Psoas muscle (tissue), 8 donors: ENCODE results near the gene TROAP. TPM values are rescaled to one million over a fixed set of nuclear protein-coding genes. Genes with fewer than 3 reads are reported as not detected.
A peak's percentile ranks its signal among the peaks of the same experiment; 100 is the strongest.

Source experiments
- ATAC-seq, 4 donors: fragments of 200-7000 bp; cut with Tn5 transposase; one replicate each; pipeline ENCODE4 v1.9.1; 2020; ENCODE audit warnings: moderate library complexity in 3 of 4, mild to moderate bottlenecking in 2 of 4
- DNase-seq, 2 donors: peaks; one replicate each; pipeline ENCODE4 v3.0.0-alpha.2; 2020
- H3K27ac ChIP-seq: fragments of 200-600 bp; one replicate; pipeline ENCODE4 v1.8.0; 2022
- H3K27me3 ChIP-seq, 3 donors: fragments of 200-600 bp in 1 of 3; one replicate each; pipeline versions ENCODE4 v1.6.1 to v1.8.0; 2013 to 2022; ENCODE audit warnings: low read length in 2 of 3, mild to moderate bottlenecking in 2 of 3, moderate library complexity in 1 of 3; ENCODE audit not compliant: insufficient read depth in 3 of 3
- H3K36me3 ChIP-seq, 2 donors: fragments of 200-600 bp in 1 of 2; one replicate each; pipeline versions ENCODE4 v1.6.1 to v1.8.0; 2013 to 2022; ENCODE audit warnings: low read depth in 1 of 2, mild to moderate bottlenecking in 1 of 2, moderate library complexity in 1 of 2; ENCODE audit not compliant: insufficient read depth in 1 of 2
- H3K4me1 ChIP-seq: fragments of 200-600 bp; one replicate; pipeline ENCODE4 v1.8.0; 2022
- H3K4me3 ChIP-seq: fragments of 200-600 bp; one replicate; pipeline ENCODE4 v1.8.0; 2022; ENCODE audit warnings: mild to moderate bottlenecking
- H3K9me3 ChIP-seq: fragments of 200-600 bp; one replicate; pipeline ENCODE4 v1.8.0; 2022
- WGBS, 3 donors: extraction: QIAGEN DNeasy Blood & Tissue Kit; methylation state at CpG; one replicate each; pipeline versions ENCODE4 v1.1.6 to v1.1.7; 2013; 5-methylcytosine and 5-hydroxymethylcytosine counted together
- intact Hi-C, 2 donors: fragments of 100-400 bp; cut with DNase I; formaldehyde crosslinking; loops; one replicate each; pipeline versions ENCODE4 v1.11.0 to v1.14.2; 2022
- polyA plus RNA-seq, 3 donors: library from polyadenylated mRNA; stranded (reverse); fragments of 200-250 nt; gene quantifications; one replicate each; pipeline ENCODE4 v1.2.3, GENCODE V29; 2013
- total RNA-seq, 4 donors: library from RNA; stranded (reverse); fragmentation: NEBNext Ultra II Directional in 2 of 4; extraction: Animal tissue kit (Norgen Biotek cat#: 25700) in 2 of 4; gene quantifications; one replicate each; pipeline versions ENCODE4 v1.2.1 to v1.2.4, GENCODE V29; 2021 to 2023
- TF ChIP-seq, protein P1 (sequence below): fragments of 200-600 bp; IDR thresholded peaks from one replicate; pipeline ENCODE4 v1.8.0; 2022; ENCODE audit warnings: antibody characterized with exemption
- donor health status: healthy with polysubstance abuse.
- donor health status: DM: no; HTN: no; CAD: no; lungs with moderate emphysema.
- donor health status: Bipolar disorder and iron deficiency.
- donor health status: healthy.
- donor health status: DM: yes; HTN: yes; CAD: no.
- donor health status: DM: no; HTN: no; CAD: no.
- donor health status: DM: no; HTN: no; CAD: no.
- donor health status: DM: yes; HTN: yes; CAD: no.

Gene TROAP
- total and polyA plus RNA-seq, 7 donors: 0.07 to 0.48 (median 0.36) TPM; not detected in 2

- TF ChIP-seq, protein P1, sequence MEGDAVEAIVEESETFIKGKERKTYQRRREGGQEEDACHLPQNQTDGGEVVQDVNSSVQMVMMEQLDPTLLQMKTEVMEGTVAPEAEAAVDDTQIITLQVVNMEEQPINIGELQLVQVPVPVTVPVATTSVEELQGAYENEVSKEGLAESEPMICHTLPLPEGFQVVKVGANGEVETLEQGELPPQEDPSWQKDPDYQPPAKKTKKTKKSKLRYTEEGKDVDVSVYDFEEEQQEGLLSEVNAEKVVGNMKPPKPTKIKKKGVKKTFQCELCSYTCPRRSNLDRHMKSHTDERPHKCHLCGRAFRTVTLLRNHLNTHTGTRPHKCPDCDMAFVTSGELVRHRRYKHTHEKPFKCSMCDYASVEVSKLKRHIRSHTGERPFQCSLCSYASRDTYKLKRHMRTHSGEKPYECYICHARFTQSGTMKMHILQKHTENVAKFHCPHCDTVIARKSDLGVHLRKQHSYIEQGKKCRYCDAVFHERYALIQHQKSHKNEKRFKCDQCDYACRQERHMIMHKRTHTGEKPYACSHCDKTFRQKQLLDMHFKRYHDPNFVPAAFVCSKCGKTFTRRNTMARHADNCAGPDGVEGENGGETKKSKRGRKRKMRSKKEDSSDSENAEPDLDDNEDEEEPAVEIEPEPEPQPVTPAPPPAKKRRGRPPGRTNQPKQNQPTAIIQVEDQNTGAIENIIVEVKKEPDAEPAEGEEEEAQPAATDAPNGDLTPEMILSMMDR: no peak
- H3K9me3 ChIP-seq: no peaks in the 10 kb centered on the region
- H3K27ac ChIP-seq: no peak overlapping the region
- no peak for ATAC-seq
- H3K36me3 ChIP-seq: no peaks in the 10 kb centered on the region
- H3K27me3 ChIP-seq: peaks cover 0 to 48% (median 34%) of the 10 kb centered on the region in 3 donors
- H3K4me3 ChIP-seq: no peak overlapping the region
- intact Hi-C loops: loop anchor here in 1 of 2 donors (5.0 kb wide), 1 partner anchor 43 kb away; the partner anchor contains the start of gene C1QL4
- DNase-seq: no peak
- WGBS, 3 donors: 57 to 87% (median 74%) methylated on average over 5 of the region's 5 CpGs
- peaks cover 6% of the 10 kb centered on the region for H3K4me1 ChIP-seq
Observed at GRCh38 chr12:49294804-49295081, 28.3 kb upstream of the TROAP start.

DNA sequence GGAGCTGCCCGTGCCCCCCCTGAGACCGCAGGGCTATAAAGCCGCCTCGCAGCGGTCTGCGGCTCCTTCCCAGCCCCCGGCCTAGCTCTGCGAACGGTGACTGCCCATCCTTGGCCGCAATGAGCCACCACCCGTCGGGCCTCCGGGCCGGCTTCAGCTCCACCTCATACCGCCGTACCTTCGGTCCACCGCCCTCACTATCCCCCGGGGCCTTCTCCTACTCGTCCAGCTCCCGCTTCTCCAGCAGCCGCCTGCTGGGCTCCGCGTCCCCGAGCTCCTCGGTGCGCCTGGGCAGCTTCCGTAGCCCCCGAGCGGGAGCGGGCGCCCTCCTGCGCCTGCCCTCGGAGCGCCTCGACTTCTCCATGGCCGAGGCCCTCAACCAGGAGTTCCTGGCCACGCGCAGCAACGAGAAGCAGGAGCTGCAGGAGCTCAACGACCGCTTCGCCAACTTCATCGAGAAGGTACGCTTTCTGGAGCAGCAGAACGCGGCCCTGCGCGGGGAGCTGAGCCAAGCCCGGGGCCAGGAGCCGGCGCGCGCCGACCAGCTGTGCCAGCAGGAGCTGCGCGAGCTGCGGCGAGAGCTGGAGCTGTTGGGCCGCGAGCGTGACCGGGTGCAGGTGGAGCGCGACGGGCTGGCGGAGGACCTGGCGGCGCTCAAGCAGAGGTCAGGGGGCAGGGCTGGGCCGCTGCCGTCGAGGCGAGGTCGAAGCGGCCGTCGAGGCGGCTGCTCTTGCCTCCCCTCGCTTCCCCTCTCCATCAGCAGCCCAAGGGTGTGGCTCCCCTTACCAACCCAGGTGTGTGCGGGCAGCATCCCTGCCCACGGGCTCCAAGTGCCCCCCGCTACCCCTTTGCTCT lies 27.7 kb upstream of the TROAP start, which contains the start of gene PRPH:
TSS of gene PRPH (plus strand) at position 66 of the 855 bp plus-strand sequence. CDS start at position 120, 54 bp downstream.
- DNase-seq (no peak), ATAC-seq (no peak)
- TF ChIP-seq, protein P1: no peak
- no peak within 1 kb of the TSS for H3K4me3 ChIP-seq
- peaks cover 6% of the 10 kb centered on the region for H3K4me1 ChIP-seq
- H3K9me3 ChIP-seq: no peaks in the 10 kb centered on the region
- H3K27ac ChIP-seq: no peak within 1 kb of the TSS
- WGBS, 3 donors: 26 to 41% (median 32%) methylated on average over 70 to 82 of the region's 82 CpGs
- H3K36me3 ChIP-seq: no peaks in the 10 kb centered on the region
- intact Hi-C loops: no loop called here
- H3K27me3 ChIP-seq: peaks cover 0 to 48% (median 34%) of the 10 kb centered on the region in 3 donors

DNA sequence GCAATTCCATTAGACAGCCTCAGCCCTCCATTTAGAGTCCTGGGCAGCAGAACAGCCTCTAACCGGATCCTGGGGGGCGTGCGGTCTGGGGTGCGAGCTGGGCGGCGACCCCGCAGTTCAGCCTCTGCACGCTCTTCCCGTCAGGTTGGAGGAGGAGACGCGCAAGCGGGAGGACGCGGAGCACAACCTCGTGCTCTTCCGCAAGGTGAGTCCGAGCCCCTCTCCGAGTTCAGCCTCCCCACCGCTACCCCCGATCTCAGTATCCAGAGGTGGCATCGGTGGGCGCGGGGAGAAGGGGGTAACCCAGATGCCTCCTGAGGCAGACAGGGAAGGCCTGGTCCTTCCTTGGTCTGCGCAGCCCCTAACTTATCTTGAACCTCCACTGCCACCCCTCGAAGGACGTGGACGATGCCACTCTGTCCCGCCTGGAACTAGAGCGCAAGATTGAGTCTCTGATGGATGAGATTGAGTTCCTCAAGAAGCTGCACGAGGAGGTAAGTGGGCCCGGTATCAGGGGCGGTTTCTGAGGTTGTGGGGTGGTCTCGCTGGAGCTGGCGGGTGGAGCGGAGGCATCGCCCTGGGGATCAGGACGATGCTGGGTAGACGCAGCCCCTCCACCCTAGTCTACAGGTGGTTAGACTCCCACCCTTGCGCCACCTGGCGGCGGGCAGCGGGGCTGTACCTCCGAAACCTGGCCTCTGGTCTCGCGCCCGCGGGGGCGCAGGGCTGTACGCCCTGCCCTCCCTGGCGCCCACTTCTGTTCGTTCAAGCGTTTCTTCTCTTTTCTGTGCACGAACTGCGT lies 26.8 kb upstream of the TROAP start:
- no peak overlapping the region for H3K4me3 ChIP-seq
- WGBS, 3 donors: 24 to 34% (median 28%) methylated on average over 47 to 54 of the region's 54 CpGs
- H3K36me3 ChIP-seq: no peaks in the 10 kb centered on the region
- no peak overlapping the region for H3K27ac ChIP-seq
- peak; percentile 35 to 61 for DNase-seq
- TF ChIP-seq, protein P1: peak; percentile 45
- peaks cover 0 to 57% (median 34%) of the 10 kb centered on the region in 3 donors for H3K27me3 ChIP-seq
- H3K9me3 ChIP-seq: no peaks in the 10 kb centered on the region
- peak in 2 of 4 donors; percentile 58 to 72 for ATAC-seq
- intact Hi-C loops: no loop called here
- peaks cover 6% of the 10 kb centered on the region for H3K4me1 ChIP-seq

- H3K27me3 ChIP-seq: peaks cover 0 to 64% (median 34%) of the 10 kb centered on the region in 3 donors
- H3K4me1 ChIP-seq: peaks cover 6% of the 10 kb centered on the region
- intact Hi-C loops: no loop called here
Observed at GRCh38 chr12:49296836-49297694, 26.0 kb upstream of the TROAP start.

More at GRCh38 chr12:49296836-49297694, 26.0 kb upstream of the TROAP start:
- H3K9me3 ChIP-seq: no peaks in the 10 kb centered on the region
- WGBS, 3 donors: 2 to 5% (median 3%) methylated on average over 64 to 77 of the region's 77 CpGs
- peak overlapping the region; percentile 41 for H3K4me3 ChIP-seq
- DNase-seq (peak in 1 of 2 donors; percentile 56), ATAC-seq (peak in 3 of 4 donors; percentile 50 to 68 (median 62))
- H3K27ac ChIP-seq: no peak overlapping the region
- H3K36me3 ChIP-seq: no peaks in the 10 kb centered on the region
- TF ChIP-seq, protein P1: no peak
